Smooth muscle cell of the brain vasculature (primary cell): ENCODE measurements around the gene ESPL1.
A peak's percentile ranks its signal among the peaks of the same experiment; 100 is the strongest.
"Not testable (repeated sequence)": the region's sequence is repeated elsewhere in the genome, so short reads cannot be mapped to it uniquely, and the experiment has no call there.

Experiments used
- DNase-seq: peaks from one replicate; pipeline ENCODE4 v3.0.0-alpha.2; 2012; ENCODE audit warnings: low read depth, low spot score

Gene ESPL1

DNA sequence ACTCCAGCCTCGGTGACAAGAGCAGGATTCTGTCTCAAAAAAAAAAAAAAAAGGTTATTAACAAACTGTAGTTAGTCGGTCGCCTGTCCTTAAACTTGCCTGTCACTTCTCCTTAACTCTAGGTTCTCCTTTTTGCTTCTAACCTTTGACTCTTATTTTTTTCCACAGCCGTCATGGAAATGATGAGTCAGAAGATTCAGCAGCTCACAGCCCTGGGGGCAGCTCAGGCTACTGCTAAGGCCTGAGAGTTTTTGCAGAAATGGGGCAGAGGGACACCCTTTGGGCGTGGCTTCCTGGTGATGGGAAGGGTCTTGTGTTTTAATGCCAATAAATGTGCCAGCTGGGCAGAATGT lies 31.0 kb downstream of the ESPL1 start:
- DNase-seq: peak; percentile 4

DNA sequence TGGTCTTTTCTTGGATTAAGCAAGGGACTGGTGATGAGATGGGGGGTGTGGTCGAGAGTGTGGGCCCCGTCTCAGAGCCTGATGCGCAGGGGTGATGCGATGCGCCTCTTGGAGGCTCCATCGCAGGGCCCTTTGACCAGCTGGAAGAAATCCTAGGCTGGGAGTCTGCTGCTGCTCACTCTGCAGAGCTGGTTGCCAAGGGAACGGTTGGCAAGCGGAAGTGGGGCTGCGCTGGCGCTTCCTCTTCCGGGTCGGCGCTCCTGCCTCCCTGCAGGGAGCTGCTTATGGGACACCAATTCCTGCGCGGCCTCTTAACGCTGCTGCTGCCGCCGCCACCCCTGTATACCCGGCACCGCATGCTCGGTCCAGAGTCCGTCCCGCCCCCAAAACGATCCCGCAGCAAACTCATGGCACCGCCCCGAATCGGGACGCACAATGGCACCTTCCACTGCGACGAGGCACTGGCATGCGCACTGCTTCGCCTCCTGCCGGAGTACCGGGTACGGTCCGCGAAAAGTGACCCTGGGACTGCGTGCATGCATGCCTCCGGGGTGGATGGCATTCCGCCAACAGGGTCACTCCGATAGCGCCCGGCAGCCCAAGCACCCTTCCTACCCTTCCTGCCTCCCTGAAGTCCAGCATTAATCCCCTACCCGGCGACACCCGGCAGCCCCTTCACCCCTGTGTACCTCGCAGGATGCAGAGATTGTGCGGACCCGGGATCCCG lies 31.5 kb downstream of the ESPL1 start, which contains the start of gene MYG1:
MYG1 (plus strand) TSS at position 242 of the 727 bp plus-strand sequence; CDS start at position 285, 43 bp downstream.
- peak; percentile 62 for DNase-seq

DNA sequence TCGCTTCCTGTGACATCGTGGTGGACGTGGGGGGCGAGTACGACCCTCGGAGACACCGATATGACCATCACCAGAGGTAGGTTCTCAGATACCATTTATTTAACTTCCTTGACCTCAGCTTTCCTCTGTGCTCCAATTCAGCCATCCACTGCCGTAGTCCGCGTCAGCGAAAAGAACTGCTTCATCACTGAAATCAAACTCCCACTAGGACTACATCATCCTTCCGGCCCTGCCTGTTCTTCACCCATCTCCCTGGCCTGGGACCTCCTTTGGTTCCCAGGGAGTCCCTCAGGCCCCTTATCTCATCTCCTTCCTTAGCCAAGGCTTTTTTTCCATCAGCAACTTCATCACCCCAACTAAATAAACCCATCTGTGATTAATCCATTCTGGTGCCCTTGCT lies 32.1 kb downstream of the ESPL1 start:
- no peak for DNase-seq

DNA sequence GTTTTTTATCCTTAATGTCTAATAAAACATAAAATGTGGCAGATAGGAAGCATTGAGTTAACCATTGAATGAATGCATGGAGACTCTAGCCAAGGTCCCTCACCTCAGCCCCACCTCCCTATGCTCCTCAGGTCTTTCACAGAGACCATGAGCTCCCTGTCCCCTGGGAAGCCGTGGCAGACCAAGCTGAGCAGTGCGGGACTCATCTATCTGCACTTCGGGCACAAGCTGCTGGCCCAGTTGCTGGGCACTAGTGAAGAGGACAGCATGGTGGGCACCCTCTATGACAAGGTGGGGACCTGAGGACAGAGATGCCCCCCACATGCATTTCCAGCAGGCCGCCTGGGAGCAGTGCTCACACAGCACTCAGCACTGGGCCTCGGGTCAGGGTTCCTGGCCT lies 34.8 kb downstream of the ESPL1 start:
- DNase-seq: no peak

DNA sequence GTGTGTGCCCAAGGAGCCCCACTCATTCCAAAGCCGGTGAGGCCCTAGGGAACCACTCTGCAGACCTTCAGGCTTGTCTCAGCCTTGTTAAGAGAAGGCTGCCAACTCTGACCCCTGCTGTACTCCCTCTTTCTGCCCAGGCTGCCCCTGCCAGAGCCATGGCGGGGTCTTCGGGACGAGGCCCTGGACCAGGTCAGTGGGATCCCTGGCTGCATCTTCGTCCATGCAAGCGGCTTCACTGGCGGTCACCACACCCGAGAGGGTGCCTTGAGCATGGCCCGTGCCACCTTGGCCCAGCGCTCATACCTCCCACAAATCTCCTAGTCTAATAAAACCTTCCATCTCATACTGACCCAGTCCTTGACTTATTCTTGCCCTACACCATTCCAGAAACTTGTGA lies 38.7 kb downstream of the ESPL1 start:
- no peak for DNase-seq

DNA sequence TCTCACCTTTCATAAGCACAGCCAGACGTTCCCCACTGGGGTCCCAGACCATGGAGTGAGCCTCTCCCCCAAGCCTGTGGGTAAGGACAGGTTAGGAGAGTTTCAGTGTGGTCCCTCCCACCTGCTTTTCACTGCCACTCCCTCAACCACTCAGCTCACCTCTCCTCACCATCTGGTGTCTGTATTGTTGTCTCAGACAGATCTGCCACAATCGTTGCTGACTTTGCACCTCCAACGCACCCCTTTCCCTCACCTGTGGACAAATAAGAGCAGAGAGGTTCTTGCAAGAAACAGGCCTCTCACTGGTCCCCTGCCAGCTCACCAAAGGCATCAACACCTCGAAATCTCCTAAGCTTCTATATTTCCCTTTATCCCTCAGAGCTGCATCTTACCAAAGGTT lies 40.2 kb downstream of the ESPL1 start:
- DNase-seq: no peak

DNA sequence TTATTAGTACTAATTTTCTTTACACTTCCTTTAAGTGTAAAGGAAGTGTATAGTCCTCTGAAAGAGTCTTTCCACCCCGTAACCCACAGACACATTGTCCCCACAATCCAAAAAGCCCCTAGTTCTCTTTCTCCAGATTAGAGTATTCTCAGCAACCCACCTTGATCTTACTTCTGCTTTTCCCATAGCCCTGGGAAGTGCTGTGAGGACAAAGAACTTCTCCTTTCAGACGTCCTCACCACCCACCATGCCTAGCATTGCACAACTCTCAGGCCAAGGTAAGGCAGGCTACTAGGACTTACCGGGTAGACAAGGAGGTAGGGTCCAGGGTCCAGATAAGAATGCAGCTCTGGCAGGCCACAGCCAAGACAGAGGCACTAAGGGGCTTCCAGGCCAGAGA lies 45.9 kb downstream of the ESPL1 start:
- no peak for DNase-seq

DNA sequence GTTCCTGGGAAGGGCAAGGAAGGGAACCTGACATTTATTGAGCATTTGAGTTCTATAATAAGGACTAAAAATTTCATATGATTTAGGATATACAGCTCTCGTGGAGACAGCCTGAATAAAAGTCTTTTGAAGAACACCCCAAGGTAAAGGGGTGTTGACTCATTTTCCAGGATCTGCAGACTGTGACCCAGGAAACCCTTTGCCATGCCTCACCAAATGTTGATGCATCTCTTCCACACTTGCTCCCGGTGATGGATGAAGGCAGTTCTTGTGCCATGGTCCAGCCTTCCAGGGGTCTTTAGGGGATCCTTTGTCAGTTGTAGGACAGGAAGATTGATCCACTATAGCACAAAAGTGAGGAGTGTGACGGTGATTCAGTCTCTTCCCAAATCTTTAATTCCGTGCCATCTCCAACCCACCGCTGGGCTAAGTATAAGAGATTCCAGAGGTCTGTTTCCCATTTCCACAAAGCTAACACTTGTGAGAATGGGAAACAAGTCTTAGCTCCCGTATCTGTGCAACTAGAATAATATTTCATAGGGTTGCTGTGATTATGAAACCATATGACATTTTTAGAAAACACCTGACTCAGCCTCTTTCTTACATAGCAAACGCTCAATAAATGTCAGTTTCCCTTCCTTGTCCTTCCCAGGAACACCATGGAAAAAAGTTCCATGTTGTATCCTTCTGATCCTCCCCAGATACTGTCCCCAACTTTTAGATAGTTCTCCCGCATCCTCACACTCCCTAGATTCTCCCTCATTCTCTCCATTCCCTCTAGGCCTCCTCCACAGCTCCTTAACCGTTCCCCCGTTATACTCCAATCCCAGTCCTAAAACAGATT lies 52.5 kb downstream of the ESPL1 start:
- DNase-seq: no peak

DNA sequence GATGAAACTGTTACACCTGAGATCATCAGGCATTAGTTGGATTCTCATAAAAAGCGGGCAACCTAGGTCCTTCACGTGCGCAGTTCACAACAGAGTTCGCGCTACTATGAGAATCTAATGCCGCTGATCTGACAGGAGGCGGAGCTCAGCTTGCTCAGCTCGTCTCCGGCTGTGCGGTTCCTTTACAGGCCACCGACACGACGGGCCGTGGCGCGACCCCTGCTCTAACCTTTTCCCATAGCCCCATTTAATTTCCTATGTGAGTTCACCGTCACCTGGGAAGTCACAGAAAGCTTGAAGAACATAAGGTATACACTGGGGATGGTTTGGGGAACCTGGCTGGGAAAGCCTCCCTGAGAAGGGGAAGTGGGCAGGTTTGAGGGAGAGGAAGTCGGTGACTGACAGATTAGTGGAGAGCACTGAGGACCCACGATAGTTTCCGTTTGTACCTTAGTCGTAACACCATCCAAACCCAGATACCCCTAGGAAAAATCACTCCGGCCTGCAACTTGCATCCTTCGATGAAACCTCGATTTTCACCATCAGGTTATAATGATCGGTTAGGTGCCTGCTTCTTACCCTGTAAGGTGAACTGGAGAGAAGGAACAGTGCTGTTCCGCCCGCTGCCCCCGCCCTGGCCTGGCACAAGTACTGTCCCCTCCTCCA lies 56.1 kb downstream of the ESPL1 start:
- no peak for DNase-seq

DNA sequence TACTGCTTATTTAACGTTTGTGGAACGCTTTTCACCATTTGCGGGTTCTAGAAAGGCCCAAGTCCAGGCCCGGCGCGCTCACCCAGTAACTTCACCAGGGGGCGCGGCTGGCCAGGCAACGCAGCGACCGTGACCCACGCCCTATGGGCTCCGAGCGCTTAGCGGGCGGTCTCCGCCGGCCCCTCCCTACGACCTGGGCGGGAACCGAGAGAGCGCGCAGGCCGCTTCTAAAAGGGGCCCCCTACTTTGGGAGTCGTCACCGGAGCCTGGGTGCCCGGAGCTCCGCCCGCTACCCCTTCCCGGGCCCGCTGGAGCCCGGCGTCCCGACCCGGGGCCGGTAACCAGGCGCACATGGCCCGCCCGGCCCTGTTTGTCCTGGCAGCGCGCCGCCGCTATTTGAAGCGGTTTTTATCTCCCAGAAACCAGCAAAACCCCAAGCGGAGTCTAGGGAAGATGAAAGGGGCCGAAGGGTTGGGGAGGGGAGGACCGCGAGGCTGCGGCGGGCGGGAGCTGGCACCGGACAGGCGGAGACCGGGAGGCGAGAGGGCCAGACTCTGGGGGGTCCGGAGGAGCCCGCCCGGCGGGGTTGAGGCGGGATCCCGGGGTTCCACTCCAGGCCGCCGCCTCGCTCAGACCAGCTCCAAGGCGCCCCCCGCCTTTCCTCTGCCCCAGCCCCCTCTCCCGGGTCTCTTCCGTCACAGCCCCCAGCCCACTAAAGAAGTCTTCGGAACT lies 56.8 kb downstream of the ESPL1 start:
- DNase-seq: peak; percentile 72

DNA sequence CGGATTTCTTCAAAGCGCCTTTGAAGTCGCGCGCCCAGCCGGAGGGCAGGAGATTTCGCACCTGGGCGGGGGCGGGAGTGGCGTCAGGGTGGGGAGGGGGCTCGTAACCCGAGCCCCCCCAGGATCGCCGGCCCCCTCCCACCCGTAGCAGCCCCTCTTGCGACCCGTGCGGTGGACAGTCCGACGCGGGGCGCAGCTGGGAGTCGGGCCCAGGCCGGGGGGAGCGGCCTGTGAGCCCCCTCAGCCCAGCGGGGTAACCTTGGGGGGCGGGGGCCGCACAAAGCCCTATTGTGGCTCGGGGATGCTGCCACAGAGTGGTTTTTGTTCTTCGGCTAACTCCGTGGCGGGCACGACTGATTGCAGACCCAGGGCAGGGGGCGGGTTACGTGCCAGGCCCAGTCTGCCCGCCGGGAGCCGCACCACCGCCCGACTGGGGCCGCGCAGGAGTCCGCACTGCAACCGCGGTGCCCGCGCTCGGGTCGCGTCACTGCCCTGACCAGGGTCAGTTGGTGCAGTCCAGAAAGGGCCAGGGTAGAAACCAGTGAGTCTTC lies 57.5 kb downstream of the ESPL1 start:
- DNase-seq: no peak

DNA sequence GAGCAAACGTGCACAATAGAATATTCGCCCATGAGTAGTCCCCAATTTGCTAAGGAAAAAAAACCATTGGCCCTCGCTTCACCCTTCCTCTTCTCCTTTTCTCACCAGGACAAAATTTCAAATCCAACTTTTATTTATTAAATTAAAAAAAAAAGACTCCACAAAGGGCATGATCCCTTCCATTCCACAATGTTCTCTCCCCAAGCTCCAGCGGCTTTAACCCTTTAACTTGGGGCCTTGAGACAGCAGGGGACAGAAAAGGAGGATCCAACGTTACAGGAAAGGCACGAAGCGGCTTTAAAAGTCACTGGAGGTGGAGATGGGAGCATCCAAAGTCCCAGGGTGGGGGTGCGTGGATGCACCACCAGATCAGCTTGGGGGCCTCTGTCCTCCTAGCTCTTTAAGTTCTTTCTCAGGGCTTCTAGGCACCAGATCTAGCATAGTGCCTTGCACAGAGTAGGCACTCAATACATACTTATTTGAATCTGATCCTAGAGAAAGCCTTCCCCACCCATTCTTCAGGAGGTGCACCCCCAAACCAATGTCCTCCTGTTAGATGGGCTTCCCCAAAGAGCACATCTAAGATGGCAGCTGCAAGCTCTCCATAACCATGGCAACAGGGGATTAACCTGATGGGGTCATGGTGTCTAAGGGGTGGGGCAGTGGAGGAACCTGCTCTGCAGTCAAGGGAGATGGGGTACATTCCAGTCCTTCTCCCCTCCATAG lies 58.5 kb downstream of the ESPL1 start:
- no peak for DNase-seq

DNA sequence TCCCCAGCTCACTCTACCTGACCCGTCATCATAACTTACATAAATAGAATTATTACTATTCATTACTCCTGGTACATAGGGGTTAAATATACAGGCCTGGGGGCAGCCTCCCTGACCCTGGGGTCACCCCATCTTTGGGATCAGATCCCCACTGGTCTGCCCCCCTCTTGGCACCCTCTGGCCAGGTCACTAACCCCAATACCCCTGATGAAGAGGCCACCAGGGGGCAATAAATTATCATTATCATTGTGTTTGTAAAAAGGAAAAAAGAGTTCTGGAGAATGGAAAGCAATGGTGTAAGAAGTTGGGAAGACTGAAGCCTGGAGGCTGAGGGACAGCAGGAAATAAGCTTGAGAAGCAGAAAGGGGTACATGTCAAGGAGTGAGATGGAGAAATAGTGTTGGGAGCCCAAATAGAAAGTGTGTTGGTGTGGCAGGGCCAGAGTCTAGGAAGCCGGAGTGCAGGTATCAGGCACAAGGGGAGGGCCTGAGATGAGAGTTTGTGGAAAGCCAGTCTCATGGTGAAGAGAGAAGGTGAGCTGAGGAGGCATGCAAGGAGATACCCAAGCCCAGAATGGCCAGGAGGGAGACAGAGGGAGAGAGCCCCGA lies 59.4 kb downstream of the ESPL1 start:
- DNase-seq: no peak

DNA sequence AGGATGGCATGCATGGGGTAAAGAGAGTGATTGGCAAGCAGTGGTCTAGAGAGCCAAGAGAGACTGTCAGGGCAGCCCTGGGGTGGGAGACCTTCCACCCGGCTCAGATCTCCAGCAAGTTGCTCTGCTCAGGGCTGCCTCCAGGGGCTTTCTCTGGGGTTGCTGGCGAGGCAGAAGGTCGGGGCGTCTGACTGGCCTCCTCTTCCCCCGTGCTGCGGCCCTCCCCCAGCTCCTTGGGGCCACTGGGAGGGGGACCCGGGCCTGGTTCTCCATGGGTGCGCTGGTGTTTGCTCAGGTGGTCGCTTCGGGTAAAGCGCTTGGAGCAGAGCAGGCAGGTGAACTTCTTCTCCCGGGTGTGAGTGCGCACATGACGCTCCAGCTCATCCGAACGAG lies 59.9 kb downstream of the ESPL1 start:
- DNase-seq: no peak

DNA sequence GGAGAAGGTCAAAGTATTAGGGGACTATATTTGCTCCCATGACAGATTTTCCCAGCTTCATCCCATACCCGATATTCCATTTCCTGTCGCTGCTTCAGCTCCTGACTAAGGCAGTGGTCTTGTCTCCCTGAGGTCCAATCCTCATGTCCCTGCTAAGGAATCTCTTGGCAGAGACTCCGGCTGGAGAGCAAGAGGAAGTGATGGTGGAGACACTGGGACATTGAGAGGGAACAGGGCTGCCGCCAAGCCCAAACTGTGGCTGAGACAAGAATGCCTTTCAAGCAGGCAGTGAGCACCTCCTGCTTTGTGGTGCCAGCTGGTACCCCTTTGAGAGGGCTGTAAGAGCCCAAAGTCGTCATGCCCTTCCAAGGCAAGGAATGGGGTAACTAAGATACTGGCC lies 62.6 kb downstream of the ESPL1 start:
- no peak for DNase-seq

DNA sequence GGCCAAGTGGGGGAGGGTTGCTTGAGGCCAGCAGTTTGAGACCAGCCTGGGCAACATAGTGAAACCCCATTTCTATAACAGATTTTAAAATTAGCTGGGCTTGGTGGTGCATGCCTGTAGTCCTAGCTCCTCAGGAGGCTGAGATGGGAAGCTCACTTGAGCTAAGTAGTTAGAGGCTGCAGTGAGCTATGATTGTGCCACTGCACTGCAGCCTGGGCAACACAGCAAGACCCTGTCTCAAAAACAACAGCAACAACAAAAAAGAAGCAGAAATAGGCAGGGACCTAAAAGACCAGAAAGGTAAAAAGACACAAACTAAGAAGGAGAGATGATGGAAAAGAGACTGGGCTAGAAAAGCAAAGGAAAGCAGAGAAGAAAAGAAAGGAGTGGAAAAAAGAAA lies 64.2 kb downstream of the ESPL1 start:
- not testable (repeated sequence) for DNase-seq

DNA sequence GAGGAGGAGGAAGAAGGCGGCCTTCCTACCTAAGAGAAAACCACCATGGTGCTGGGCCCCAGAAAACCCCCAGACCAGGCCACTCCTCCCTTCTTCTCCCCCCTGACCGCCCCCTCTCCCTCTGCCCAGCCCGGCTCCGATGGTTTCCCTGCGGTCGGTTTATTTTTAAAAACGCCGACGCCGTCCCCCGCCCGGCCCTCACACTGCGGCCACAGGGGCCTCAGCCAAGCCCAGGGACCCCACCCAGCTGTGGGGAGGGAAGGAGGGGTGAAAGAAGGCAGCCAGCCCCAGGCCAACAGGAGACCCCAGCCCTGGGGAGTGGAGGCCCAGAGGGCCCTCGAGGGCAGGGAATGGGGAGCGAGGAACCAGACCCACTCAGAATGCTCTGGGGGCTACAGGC lies 64.6 kb downstream of the ESPL1 start:
- no peak for DNase-seq

DNA sequence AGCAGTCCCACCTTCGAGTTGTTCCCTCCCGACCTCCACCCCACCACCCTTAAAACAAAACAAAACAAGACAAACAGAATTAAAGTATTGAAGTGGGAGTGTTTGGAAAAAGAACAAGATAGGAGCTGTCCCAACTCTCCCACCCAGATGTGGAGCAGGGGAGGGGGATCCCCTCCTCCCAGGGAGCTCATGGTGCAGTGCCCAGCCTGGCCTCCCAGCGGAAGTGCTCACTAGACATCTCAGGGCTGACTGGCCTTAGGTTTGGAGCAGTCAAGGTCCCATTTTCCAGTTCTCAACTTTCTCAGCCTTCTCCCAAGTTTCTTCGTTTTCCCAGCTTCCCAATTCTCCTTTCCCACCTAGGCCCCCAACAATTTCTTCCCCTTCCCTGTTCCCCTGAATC lies 65.2 kb downstream of the ESPL1 start:
- no peak for DNase-seq

DNA sequence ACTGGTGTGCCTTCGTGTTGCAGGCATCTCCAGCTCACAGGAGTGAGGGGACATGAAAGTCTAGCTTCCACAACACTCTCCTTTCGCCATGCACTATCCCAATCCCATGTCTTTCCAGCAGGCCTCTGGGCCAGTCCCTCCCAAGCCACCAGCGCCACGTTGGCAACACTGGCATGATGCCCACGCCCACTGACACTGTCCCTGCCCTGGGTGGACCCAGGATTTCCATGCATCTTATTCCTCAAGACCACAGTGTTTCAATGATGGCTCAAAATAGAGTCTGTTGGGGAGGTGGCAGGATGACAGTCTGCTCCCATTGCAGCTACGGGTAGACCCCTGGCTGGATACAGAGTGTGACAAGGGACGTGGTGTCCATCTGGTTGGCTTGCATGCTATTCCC lies 65.7 kb downstream of the ESPL1 start:
- DNase-seq: no peak

DNA sequence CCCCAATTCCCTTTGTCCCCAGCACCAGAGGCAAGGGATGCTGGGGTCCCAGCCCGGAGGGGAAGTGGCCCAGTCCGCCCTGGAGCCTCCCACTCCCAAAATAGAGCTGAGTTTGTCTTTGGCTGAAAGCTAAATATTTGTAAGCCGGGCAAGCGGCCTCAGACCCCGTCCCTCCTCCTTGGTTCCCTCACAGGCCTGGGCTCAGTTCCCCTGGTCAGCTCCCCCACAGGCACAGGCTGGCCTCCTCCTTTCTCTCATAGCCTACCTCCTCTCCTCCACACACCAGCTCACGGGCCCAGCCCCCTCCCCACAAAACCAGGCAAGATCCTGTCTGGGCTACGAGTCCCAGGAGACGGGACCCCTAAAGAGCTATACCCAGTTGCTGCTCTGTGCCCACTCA lies 66.7 kb downstream of the ESPL1 start:
- DNase-seq: no peak
